ENCODE results near the gene PHTF1.

The PHTF1 gene

GRCh38 chr1:113759333-113760101 is at the start of gene PHTF1:
TSS of gene PHTF1 (minus strand) at chr1:113759486. CDS start at chr1:113758703, 783 bp downstream.
- DNase-seq = peak; percentile 23

- DNase-seq = no peak
Measured at GRCh38 chr1:113808450-113809195, 49.3 kb upstream of the PHTF1 start.

- no peak for DNase-seq
Measured at GRCh38 chr1:113805639-113806038, 46.4 kb upstream of the PHTF1 start.

GRCh38 chr1:113805256-113805531 is 45.9 kb upstream of the PHTF1 start:
- no peak for DNase-seq

GRCh38 chr1:113804421-113805255 is 45.4 kb upstream of the PHTF1 start:
- no peak for DNase-seq

- DNase-seq = no peak
Measured at GRCh38 chr1:113802367-113803007, 43.2 kb upstream of the PHTF1 start.

GRCh38 chr1:113800487-113800886 is 41.2 kb upstream of the PHTF1 start:
- DNase-seq = no peak

- DNase-seq = no peak
Measured at GRCh38 chr1:113797472-113797871, 38.2 kb upstream of the PHTF1 start.

GRCh38 chr1:113793878-113794834 is 34.9 kb upstream of the PHTF1 start:
- no peak for DNase-seq

GRCh38 chr1:113792986-113793385 is 33.7 kb upstream of the PHTF1 start:
- DNase-seq = no peak

- DNase-seq = no peak
Measured at GRCh38 chr1:113792471-113792870, 33.2 kb upstream of the PHTF1 start.

GRCh38 chr1:113788802-113789201 is 29.5 kb upstream of the PHTF1 start:
- DNase-seq = no peak

GRCh38 chr1:113787663-113788062 is 28.4 kb upstream of the PHTF1 start:
- DNase-seq = no peak

- DNase-seq = no peak
Measured at GRCh38 chr1:113786069-113786468, 26.8 kb upstream of the PHTF1 start.

GRCh38 chr1:113784104-113784779 is 25.0 kb upstream of the PHTF1 start:
- DNase-seq = no peak

GRCh38 chr1:113783254-113784103 is 24.2 kb upstream of the PHTF1 start:
- no peak for DNase-seq

GRCh38 chr1:113782406-113782805 is 23.1 kb upstream of the PHTF1 start:
- DNase-seq = no peak

GRCh38 chr1:113780374-113781146 is 21.3 kb upstream of the PHTF1 start:
- DNase-seq = no peak

GRCh38 chr1:113779542-113779941 is 20.3 kb upstream of the PHTF1 start:
- no peak for DNase-seq

GRCh38 chr1:113777561-113777960 is 18.3 kb upstream of the PHTF1 start:
- no peak for DNase-seq
